ENCODE measurements around the gene POLR3H.
A peak's percentile ranks its signal among the peaks of the same experiment; 100 is the strongest.
"Not testable (repeated sequence)": the region's sequence is repeated elsewhere in the genome, so short reads cannot be mapped to it uniquely, and the experiment has no call there.

Gene POLR3H

DNA sequence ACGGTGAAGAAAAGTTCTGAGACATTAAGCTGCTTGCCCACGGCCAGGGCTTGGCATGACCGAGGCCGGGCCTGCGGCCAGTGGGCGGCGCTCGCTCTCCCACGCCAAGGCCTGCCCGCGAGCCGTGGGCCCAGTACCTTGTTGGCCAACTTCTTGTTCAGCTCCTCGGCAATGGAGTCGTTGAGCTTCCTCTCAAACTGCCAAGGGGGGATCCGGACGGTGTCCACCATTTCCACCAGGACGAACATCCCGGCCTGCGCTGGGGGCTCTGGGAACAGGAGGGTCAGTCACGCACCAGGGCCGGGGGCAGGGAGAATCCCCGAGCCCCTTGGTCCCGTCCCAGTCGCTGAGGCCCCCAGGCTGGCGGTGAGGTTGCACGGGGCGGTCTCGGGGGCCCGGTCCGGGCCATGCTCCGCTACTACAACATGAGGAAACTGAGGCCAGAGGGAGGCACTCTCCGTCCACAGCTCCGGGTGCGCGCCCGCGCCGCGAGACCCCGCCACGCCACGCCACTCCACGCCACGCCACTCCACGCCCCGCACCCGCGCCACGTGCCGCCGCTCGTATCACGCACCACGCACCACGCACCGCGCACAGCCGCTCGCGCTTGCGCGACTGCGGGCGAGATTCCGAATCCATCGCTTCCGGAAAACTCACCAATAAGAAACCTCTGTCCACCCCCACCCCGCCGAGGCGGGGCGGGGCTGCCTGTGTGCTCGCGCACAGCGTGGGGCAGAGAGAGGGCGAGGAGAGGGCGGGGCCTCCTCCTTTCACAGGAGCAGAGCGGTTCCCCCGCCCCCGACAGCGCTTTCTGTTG lies at the start of gene POLR3H:
Gene POLR3H, minus strand, starts transcription at position 617 of the 817 bp plus-strand sequence. Its CDS starts 369 bp downstream, at position 248.
- peak; percentile 98 for DNase-seq (ENCODE audit: low spot score)

- not testable (repeated sequence) for DNase-seq (ENCODE audit: low spot score)
Measured at GRCh38 chr22:41593336-41593960, 49.2 kb upstream of the POLR3H start.

GRCh38 chr22:41589391-41590241 lies 45.3 kb upstream of the POLR3H start, which contains the start of gene PMM1:
PMM1 (minus strand) TSS chr22:41589840; CDS start chr22:41589805, 35 bp downstream.
- peak; percentile 100 for DNase-seq (ENCODE audit: low spot score)

DNA sequence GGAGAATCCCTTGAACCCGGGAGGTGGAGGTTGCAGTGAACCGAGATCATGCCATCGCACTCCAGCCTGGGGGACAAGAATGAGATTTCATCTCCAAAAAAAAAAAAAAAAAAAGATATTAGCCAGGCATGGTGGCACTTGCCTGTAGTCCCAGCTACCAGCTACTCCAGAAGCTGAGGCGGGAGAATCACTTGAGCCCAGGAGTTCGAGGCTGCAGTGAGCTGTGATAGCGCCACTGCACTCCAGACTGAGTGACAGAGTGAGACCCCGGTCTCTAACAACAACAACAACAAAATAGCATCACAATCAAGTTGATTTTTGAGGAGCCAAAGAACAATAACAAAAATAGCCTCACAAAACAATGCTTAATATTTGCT lies 43.1 kb upstream of the POLR3H start:
- DNase-seq (ENCODE audit: low spot score), result no peak

- no peak for DNase-seq (ENCODE audit: low spot score)
Measured at GRCh38 chr22:41585898-41586297, 41.6 kb upstream of the POLR3H start.

GRCh38 chr22:41584881-41585280 lies 40.6 kb upstream of the POLR3H start:
- DNase-seq (ENCODE audit: low spot score), result no peak

GRCh38 chr22:41582694-41583093 lies 38.4 kb upstream of the POLR3H start:
- DNase-seq (ENCODE audit: low spot score), result no peak

DNA sequence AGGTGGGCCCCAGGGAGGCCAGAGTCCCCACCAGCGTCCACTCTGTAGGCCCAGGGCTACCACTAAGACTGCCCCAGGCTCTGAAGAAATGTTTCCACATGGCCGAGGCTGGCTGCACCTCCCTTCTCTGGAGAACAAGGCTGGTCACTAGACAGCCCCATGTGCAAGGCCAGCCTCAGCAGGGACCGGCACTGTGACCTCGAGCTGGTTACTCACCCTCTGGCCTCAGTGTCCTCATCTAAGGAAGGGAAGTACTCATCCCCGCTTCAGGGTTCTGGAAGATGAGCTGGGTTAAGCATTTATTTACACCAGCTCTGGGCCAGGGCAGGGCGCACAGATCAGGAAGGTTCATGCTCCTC lies 35.7 kb upstream of the POLR3H start:
- DNase-seq (ENCODE audit: low spot score), result no peak

GRCh38 chr22:41579297-41579996 lies 35.2 kb upstream of the POLR3H start:
- no peak for DNase-seq (ENCODE audit: low spot score)

DNA sequence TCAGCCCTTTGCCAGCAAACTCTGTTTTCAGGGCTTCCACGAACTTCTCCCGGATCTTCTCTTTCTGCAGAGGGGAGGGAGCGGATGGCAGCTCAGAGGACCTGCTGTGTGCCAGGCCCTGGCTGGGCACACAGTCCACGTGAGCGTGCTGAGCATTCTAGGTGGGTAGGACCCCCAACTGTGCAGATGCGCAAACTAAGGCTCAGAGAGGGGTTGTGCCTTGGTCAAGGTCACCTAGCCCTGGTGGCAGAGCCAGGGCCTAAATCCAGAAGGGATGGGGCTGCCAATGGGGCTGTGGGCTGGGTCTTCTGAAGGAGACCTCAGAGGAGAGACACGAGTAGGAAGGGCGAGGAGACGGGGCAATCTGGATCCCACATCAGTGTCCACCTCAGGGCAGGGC lies 34.5 kb upstream of the POLR3H start:
- no peak for DNase-seq (ENCODE audit: low spot score)

- no peak for DNase-seq (ENCODE audit: low spot score)
Measured at GRCh38 chr22:41578114-41578513, 33.8 kb upstream of the POLR3H start.

- DNase-seq (ENCODE audit: low spot score), result no peak
Measured at GRCh38 chr22:41576877-41577276, 32.6 kb upstream of the POLR3H start.

DNA sequence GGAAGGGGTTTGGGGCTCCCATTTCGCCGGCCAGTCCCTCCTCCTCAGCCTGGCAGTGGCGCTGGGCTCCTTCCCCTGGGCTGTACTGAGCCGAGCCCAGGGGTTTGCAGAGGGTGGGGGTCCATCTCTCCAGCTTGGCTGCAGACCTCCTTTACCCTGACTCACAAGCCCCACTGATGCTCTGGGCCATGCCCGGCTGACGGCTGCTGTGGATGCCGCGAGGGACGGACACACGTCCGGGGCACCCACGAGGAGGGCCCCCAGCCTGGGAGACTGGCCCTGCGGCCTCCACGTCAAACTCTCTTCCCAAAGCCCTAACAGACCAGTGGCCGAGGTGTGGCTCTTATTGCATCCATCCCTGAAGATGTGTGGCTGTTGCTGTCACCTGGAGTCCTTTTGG lies 31.3 kb upstream of the POLR3H start:
- DNase-seq (ENCODE audit: low spot score), result no peak

DNA sequence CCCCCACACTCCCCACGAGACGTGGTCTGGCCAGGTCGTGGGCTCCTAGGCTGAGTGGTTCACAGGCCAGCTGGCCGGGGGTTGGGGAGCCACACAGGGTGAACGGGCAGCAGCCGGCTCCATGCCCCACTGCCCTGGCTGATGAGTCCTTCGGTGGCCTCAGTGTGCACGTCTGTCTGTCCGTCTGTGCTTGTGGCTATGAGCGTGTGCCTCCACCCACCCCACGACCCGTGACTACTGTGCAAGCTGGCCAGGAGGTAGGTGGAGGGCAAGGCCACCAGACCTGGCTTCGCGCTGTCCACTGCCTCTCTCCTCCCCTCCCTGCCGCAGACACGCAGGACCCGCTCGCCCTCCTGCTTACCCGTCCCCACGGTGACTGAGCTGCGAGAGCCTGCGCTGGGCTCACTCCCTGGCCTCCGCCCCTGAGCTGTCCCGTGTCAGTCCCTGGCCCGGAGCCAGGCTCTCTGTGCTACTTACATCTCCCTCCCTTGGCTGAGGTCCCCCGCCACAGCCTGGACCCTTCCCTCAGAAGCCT lies 30.6 kb upstream of the POLR3H start:
- no peak for DNase-seq (ENCODE audit: low spot score)

DNA sequence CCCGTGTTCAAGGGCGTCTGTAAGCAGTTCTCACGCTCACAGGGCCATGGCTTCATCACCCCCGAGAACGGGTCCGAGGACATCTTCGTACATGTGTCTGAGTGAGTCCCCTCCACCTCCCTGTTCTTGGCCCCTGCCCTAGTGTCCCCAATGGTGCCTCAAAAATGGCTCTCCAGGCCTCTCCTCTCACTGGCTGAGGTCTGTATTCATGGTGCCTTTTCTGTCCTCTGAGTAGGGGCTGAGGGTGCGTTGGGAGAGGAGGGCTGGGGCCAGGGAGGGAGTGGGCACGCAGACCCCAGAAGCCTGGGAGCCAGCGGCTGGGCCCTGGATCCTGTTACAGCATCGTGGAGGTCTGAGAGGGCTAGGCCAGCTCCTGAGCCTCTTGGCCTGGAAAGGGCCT lies 29.4 kb upstream of the POLR3H start:
- no peak for DNase-seq (ENCODE audit: low spot score)

DNA sequence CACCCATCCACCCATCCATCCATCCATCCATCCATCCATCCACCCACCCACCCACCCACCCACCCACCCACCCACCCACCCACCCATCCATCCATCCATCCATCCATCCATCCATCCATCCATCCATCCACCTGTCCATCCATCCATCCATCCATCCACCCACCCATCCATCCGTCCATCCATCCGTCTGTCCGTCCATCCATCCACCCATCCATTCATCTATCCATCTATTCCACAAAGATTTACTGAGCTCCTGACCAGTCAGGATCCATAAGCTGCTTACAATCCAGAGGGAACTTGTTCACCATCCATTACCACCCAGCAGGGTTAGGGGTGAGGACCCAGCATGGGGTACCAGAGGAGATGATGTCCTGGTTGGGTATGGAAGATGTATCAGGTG lies 28.0 kb upstream of the POLR3H start:
- DNase-seq (ENCODE audit: low spot score), result not testable (repeated sequence)

GRCh38 chr22:41571786-41572185 lies 27.5 kb upstream of the POLR3H start:
- no peak for DNase-seq (ENCODE audit: low spot score)

GRCh38 chr22:41570221-41570620 lies 26.0 kb upstream of the POLR3H start:
- DNase-seq (ENCODE audit: low spot score), result no peak

DNA sequence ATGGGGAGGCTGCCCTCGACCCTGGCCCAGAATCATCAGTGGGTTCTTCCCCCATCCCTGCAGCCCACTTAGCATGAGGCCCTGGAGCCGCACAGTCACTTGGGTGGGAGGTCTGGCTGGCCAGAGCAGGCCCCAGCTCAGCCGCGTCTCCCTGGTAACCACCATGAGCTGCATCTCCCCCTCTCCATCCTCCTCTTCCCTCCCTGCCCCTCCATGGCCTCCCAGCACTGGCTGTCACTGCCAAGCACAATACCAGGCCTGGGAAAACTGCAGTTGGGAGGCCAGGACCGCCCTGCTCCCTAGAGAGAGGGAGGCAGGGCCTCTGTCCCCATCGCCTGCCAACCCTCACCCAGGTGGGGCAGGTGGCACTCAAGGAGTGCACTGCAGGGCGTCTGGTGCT lies 24.5 kb upstream of the POLR3H start:
- DNase-seq (ENCODE audit: low spot score), result no peak

GRCh38 chr22:41567512-41567768 lies 23.2 kb upstream of the POLR3H start:
- no peak for DNase-seq (ENCODE audit: low spot score)

DNA sequence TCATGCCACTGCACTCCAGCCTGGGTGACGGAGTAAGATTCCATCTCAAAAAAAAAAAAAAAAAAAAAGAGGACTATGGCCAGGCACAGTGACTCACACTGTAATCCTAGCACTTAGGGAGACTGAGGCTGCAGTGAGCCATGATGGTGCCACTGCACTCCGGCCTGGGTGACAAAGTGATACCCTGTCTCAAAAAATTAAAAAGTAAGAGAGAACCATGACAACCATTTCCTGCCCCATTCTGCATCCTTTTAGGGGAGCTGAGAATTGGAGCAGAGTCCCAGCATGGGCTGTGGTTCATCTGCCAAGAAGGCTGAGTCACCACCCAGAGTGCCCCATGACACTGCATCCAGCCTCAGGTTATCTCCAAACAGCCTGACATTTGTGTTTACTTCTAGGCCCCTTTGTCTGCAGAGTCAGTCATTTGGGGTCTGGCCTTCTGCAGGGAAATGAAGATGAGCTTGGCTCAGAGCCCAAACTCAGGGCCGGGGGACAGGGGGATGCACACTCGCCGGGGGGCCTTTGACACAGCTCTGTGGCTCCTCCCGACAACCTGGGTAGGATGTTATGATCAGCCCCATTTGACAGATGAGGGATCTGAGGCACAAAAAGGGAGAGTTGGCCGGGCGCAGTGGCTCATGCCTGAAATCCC lies 21.3 kb upstream of the POLR3H start:
- peak; percentile 92 for DNase-seq (ENCODE audit: low spot score)

GRCh38 chr22:41564563-41564962 lies 20.3 kb upstream of the POLR3H start:
- DNase-seq (ENCODE audit: low spot score), result no peak
